GM21529 (cell line): ENCODE data around the gene DHX30.

Experiments
- ATAC-seq: cut with Tn5 transposase; IDR thresholded peaks from one replicate; pipeline ENCODE4 v1.9.1; 2021; ENCODE audit not compliant: unreplicated experiment

Gene DHX30

GRCh38 chr3:47852604-47853602 lies 50.0 kb downstream of the DHX30 start:
- ATAC-seq: no peak

DNA sequence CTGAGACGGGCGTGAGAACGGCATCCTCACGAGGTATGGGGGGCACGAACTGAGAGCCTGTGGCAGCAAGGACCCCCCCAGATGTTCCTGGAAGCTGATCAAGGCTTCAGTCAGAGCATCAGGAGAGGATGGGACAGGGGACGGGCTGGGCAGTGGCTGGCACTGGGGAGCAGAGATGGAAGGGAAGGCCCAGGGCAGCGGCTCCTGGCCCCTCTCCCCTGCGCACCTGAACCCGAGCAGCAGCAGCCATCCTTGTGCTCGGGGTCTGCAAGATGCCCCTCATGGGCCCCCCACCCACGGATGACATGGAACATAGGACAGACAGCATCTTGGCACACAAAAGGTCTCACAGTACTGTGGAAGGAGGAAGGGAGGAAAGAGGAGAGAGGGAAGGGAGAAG lies 51.3 kb downstream of the DHX30 start:
- no peak for ATAC-seq

GRCh38 chr3:47854720-47855455 lies 52.0 kb downstream of the DHX30 start:
- no peak for ATAC-seq

DNA sequence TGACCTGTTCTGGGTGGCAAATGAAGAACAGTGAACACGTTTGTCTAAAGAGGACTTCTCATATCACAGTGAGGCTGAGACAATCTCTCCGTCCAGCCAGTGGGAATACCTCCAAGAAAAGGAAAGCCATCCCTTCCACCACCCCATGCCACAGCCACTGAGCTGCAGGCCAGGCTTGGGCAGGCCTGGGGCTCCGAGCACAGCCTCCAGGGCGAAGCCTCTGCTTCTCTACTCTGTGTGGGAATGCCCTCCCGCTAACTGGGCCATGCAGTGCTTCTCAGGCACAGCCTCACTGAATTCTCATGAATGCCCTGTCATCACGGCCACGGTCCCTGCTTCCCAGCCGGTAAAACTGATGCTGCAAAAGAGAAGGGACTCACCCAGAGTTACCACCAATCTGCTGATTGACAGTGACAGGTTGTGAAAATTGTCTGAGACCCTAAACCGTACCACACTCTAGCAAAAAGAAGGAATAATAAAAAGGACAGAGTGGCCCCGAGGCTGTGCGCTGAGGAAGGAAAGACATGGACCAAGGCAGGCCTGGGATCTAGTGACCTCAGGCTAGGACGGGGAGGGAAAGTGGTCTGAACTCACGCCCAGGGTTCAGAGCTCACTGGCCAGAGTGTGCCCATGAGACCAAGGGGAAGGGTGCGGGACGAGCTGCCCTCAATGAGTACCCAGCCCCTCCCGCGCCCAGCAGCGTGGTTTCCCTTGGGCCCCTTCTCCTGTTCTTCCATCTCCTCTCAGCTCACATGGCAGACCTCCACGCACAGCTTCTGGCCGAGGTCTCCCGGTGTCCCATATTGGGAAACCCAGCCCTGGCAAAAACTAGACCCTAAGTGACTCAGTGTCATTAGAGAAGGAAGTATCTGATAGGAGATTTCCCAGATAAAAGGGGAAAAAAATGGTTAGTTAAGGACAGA lies 52.8 kb downstream of the DHX30 start:
- ATAC-seq: no peak

DNA sequence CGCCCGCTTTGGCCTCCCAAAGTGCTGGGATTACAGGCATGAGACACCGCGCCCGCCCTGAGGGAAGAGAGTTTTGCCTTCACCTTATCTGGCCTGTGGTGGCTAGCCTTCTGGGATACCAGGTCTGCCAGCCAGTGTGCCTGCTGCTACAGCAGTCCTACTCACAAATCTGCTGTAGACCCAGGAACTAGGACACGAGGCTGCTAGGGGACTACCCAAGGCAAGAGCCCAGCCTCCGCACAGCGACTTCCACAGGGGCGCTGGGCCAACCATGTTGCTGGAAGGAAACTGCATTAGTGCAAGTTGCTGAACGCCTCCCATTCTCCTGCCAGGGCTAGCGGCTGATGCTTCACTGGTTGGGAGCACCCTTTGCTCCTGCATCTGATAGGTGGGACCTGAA lies 53.7 kb downstream of the DHX30 start:
- no peak for ATAC-seq

DNA sequence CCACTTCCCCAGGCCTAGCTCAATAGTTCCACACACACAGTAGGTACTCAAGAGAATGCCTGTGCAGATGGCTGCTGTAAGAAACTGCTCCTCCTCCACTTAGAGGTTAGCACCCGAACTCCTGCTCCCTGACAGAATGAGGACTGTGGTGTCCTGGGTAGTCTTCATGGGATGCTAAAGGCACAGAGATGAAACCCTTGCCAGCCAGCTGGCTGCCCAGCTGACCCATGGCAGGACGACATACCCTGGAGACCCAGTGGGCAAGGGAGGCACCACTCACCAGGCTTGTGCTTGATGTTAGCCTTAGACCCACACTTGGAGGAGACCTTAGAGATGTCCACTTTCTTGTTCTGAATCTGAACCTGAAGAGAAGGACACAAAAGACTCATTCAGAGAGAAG lies 54.2 kb downstream of the DHX30 start:
- ATAC-seq: no peak

GRCh38 chr3:47859956-47860605 lies 57.1 kb downstream of the DHX30 start:
- ATAC-seq: no peak

DNA sequence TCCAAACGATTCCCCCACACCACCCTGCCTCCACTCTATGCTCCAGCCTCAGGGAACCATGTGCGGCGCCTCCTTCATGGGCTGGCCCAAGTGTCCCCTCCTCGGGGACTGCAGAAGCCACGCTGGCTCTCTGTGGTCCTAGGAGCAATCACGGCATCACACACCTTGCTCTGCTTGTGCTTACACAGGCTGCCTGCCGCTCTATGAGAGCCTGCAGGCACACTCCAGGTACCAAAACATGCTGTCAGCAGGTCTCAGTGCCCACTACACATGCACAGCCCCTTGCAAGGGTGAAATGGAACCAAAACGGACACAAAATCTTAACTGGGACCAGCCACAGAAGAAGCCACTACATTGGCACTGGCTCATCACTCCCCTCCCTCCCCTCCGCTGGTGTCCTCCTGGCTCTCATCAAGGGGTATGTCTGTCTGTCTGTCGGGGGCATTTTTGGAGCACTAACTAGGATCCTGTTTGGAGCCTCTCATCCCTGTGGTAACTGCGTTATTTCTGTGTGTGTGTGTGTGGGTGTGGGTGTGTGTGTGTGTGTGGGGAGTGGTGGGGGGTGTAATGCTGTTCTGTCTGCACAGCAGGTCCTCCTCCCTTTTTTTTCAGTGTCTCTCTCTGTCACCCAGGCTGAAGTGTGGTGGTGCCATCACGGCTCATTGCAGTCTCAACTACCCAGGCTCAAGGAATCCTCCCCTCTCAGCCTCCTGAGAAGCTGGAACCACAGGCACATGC lies 60.6 kb downstream of the DHX30 start:
- ATAC-seq: no peak

DNA sequence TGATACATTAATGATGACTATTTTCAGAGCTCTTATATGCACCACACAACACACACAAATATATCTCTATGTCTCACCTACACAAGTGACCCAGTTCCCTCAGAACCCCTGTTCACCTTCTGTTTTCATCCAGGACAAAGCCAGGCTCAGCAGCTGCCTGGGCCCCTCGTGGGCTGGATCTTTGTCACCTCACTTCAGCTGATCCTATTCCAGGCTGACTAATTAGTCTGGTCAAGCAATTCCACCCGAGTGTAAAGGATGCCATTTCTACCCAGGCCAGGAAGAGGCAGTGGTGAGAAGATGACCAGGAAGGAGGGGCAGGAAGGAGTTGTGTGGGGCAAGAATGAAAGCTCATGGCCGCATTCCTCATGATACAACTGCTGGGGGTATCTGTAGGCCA lies 62.3 kb downstream of the DHX30 start:
- ATAC-seq: no peak

DNA sequence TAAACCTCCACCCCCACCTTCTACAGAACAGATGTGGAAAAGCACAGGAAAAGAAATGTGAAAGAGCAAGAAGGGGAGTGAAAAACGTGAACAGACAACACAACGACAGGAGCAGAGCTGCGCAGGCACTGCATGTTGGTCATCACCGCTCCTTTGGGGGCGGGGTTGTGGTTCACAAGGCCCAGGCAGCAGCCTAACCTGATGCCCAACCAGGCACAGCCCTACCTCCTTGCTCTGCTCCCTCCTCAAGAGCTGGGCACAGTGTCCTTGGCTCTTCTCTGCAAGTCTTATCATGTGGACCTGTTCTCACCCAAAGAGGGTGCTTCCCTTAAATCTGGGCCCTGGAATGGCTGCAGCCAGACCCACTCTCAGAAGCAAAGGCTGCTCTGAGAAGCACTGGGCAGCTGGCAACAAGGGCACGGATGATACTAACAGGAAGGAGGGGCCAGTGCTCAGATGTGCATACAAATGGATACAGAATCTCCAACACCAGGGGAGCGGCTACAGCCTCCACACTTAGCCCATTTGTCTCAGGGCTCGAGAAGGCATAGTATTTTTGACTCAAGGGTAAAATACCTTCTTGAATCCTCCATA lies 64.6 kb downstream of the DHX30 start:
- no peak for ATAC-seq

DNA sequence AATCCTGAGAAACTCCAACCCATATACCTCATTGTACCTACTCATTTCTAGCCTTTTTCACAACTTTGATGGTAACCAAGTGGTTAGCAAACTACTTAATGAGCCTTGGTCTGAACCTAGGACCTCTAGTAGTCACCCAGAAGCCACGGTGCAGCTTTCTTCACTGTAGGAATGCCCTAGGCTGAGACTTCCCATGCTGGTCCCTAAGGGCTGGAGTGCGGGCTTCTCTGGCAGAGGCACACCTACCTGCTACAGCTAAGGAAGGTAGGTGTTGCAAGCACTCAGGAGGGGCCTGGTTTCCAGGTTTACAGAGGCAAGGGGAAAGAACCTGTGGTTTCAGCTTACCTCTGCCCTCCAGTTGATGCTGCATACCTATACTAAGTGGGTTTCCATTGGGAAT lies 65.4 kb downstream of the DHX30 start:
- no peak for ATAC-seq

DNA sequence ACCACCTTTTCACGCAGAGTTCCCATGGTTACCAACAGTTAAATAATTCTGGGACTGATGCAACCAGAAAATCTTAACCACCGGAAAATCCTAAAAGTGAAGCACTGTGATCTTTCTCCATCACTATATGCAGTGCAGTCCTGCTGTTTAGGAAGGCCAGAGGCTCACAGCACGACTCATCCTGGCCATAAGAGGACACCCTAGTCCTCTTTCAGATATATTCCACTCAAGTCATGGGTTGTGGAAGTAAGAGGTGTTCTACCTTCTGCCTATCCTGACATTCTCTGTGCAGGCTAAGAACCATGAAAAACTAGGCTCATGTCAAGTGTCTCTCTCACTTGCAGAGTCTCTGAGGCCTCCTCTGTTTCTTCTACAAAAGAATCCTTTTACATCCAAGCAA lies 67.2 kb downstream of the DHX30 start:
- ATAC-seq: no peak

DNA sequence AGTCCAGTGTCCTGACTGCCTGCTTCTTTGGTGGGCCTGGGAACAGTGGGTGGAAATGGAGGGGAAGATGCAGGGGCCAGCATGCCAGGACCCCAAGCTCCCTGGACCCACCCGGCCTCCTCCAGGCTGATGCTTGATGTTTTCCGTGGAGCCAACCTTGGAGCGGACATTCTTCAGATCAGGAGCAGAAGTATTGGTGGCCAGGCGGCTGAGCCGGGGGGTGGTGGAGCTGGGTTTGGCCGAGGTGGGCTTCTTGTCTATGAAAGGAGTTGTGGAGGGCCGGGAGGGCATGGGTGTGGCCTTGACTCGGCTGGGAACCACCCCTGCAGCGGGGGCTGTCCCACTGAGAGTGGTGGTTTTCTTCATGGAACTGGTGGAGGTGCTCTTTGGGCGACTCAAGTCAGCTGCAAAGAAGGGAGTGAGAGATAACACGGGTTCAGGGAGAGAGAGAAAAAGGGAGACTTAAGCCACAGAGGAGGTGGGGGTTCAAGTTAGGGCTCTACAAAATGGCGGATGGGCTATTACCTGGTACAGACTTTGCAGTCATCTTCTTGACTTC lies 67.8 kb downstream of the DHX30 start:
- no peak for ATAC-seq

DNA sequence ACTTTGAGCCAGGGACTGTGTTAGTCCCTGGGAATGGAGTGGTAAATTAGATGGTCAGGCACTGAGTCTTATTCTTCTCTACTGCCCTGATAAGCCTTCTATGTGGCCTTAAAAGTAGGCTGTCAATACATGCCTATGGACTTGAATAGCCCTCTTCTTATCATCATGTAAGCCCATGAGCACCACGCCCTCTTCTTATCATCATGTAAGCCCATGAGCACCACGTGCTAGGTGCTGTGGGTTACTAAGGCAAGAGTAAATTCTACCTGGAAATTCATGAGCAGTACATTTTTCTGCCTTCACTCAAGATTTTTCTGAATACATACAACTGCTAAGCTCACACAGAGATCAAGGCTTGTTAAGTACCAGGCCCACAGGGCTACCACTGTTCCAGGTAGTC lies 68.5 kb downstream of the DHX30 start:
- no peak for ATAC-seq

DNA sequence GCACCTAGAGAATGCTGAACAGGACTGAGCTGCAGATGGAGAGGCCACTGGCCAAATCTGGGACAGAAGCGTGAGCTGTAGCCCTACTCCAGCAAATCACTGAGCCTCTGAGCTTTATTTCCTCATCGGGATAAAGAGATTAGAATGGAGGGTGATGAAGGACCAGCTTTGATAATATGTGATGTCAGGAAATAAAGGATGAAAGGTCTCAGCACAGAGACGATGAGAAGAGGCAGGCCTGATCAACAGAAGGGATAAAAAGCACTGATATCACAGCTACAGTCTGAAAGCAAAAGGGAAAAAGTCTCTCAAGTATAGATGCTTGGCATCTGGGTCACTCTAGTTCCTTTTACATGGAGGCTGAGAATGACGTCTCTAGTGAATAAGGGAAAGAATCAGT lies 70.0 kb downstream of the DHX30 start:
- ATAC-seq: no peak

- ATAC-seq: no peak
Observed at GRCh38 chr3:47874438-47874837, 71.5 kb downstream of the DHX30 start.

DNA sequence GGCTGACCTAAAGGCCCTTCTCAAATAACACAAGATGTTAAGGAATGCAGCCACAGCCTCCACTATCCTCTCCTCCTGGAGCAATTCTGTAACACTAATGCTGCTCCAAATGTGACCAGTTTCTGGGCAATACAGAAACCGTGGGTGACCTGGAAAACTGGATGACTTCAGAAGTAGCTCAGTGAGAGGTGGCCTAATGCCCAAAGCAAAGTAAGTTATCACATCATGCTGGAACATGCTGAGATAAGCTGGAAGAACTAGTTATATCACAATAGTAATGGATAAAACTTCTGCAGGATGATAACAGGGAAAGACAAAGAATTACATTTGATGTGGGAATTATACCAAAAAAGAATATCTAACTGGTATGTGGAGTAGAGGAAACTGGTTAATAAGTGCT lies 72.0 kb downstream of the DHX30 start:
- no peak for ATAC-seq

DNA sequence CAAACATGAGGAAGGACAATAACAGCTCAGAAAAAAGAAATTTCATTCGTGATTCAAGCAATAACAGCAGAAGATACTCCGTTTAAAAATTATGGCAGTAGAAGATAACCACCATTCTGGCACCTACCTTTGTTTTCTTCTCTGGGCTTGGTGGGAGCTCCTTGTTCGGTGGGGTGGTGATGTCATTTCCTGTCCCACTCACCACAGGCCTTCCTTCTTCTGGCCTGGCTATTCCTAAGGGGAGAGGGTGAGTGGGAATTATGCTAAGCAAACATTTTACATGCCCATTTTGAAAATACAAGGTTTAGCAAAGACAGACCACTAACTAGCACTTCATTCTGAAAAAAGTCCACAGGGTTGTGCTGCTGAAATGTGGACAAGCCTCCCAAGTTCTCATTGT lies 74.4 kb downstream of the DHX30 start:
- ATAC-seq: no peak

DNA sequence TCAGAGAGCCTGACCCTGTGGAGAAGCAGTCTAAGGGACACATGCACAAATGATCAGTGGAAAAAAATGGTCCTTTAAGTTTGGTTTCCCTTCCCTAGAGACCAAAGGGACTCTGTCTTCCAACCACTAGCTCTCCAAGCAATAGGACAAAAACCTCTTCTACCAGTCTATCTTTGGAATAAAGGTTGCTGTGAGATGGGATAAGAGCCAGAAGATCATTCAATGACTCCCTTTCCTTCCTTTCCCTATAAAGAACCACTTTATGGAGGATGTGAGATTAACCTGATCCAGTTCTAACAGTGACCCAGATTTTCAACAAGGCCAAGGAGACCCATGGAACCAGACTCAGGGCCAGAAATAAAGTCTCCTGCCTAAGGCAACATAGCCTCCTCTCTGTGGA lies 74.8 kb downstream of the DHX30 start:
- no peak for ATAC-seq
